GM19035 (cell line): ENCODE data around the gene TINAG.

ENCODE experiments used
- ATAC-seq: cut with Tn5 transposase; IDR thresholded peaks from one replicate; pipeline ENCODE4 v1.9.1; 2021; ENCODE audit not compliant: unreplicated experiment

TINAG gene

GRCh38 chr6:54308289-54308985 lies at the start of gene TINAG:
Gene TINAG (plus strand): TSS chr6:54308441. CDS start chr6:54308551, 110 bp downstream.
- ATAC-seq = no peak

GRCh38 chr6:54260025-54260424 lies 48.2 kb upstream of the TINAG start:
- ATAC-seq = no peak

GRCh38 chr6:54262499-54262898 lies 45.7 kb upstream of the TINAG start:
- ATAC-seq = no peak

- no peak for ATAC-seq
Measured at GRCh38 chr6:54262971-54263370, 45.3 kb upstream of the TINAG start.

GRCh38 chr6:54264581-54265272 lies 43.5 kb upstream of the TINAG start:
- no peak for ATAC-seq

- ATAC-seq = no peak
Measured at GRCh38 chr6:54266400-54266923, 41.8 kb upstream of the TINAG start.

GRCh38 chr6:54267798-54268197 lies 40.4 kb upstream of the TINAG start:
- ATAC-seq = peak; percentile 52

- no peak for ATAC-seq
Measured at GRCh38 chr6:54273214-54273820, 34.9 kb upstream of the TINAG start.

GRCh38 chr6:54274383-54274782 lies 33.9 kb upstream of the TINAG start:
- no peak for ATAC-seq

- ATAC-seq = no peak
Measured at GRCh38 chr6:54282186-54282585, 26.1 kb upstream of the TINAG start.

- no peak for ATAC-seq
Measured at GRCh38 chr6:54284161-54284860, 23.9 kb upstream of the TINAG start.

- ATAC-seq = no peak
Measured at GRCh38 chr6:54285595-54285994, 22.6 kb upstream of the TINAG start.

- no peak for ATAC-seq
Measured at GRCh38 chr6:54286141-54286540, 22.1 kb upstream of the TINAG start.

- ATAC-seq = no peak
Measured at GRCh38 chr6:54288474-54288873, 19.8 kb upstream of the TINAG start.

- ATAC-seq = no peak
Measured at GRCh38 chr6:54289426-54289825, 18.8 kb upstream of the TINAG start.

GRCh38 chr6:54291146-54291545 lies 17.1 kb upstream of the TINAG start:
- ATAC-seq = peak; percentile 67

GRCh38 chr6:54291738-54292137 lies 16.5 kb upstream of the TINAG start:
- peak; percentile 76 for ATAC-seq

GRCh38 chr6:54294965-54295532 lies 13.2 kb upstream of the TINAG start:
- no peak for ATAC-seq

GRCh38 chr6:54299542-54300269 lies 8.5 kb upstream of the TINAG start:
- no peak for ATAC-seq

- ATAC-seq = no peak
Measured at GRCh38 chr6:54301770-54302169, 6.5 kb upstream of the TINAG start.
